Uterus (tissue), 2 donors: ENCODE measurements around the gene RFC4.

Experiments used
- POLR2A ChIP-seq, 2 donors: fragments of 450-650 bp; IDR thresholded peaks; one replicate each; pipeline ENCODE4 v1.6.1; 2016; ENCODE audit warnings: antibody characterized with exemption in 2 of 2, mild to moderate bottlenecking in 1 of 2, moderate library complexity in 1 of 2
- TF ChIP-seq, protein P1 (sequence below), 4 experiments: fragments of 200-600 bp in 2 of 4; fragments of 450-650 bp in 2 of 4; sonication (generic) in 2 of 4; IDR thresholded peaks; one replicate each; pipeline ENCODE4 v1.5.1; 2016 to 2019; ENCODE audit warnings: antibody characterized with exemption in 4 of 4, mild to moderate bottlenecking in 2 of 4, moderate library complexity in 1 of 4

DNA sequence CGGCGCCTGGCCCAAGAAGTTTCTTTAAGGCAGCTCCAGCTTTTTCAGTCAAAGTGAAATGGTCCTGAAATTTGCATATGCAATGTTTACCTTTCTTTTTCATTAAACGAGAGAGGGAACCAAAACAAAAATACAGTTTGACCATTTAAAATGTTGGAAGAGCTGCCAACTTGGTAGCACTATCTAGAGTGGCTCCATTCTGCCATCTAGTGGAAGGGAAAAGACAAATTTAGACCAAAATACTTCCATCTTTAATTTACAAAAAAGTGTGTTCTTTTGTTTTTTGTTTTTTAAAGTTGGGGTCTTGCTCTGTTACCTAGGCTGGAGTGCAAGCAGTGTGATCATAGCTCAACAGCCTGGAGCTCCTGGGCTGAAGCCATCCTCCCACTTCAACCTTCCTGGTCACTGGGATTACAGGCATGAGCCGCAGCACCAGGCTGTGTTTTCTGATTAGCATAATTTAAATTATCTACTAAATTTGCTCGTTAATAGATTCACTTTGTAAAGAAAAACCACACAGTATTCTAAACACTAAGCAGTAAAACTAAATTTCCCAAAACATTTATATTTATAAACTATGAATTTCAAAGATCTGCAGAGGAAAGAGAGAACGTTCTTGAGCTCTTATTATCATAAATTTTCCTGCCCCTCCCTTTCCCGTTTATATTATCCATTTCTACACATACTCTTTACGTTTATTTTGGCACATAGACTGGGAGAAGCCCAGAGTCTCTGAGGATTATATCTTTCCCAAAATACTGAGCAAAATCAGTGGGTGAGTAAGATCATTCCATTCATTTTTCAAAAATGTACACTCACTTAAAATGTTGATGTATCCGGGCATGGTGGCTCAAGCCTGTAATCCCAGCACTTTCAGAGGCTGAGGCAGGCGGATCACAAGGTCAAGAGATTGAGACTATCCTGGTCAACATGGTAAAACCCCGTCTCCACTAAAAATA, 15.4 kb upstream of the RFC4 start:
- TF ChIP-seq, protein P1, sequence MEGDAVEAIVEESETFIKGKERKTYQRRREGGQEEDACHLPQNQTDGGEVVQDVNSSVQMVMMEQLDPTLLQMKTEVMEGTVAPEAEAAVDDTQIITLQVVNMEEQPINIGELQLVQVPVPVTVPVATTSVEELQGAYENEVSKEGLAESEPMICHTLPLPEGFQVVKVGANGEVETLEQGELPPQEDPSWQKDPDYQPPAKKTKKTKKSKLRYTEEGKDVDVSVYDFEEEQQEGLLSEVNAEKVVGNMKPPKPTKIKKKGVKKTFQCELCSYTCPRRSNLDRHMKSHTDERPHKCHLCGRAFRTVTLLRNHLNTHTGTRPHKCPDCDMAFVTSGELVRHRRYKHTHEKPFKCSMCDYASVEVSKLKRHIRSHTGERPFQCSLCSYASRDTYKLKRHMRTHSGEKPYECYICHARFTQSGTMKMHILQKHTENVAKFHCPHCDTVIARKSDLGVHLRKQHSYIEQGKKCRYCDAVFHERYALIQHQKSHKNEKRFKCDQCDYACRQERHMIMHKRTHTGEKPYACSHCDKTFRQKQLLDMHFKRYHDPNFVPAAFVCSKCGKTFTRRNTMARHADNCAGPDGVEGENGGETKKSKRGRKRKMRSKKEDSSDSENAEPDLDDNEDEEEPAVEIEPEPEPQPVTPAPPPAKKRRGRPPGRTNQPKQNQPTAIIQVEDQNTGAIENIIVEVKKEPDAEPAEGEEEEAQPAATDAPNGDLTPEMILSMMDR (IDR thresholded peaks at IDR 0.05) = peak; percentile 43 to 46 (median 44)
- no peak for TF ChIP-seq POLR2A (IDR thresholded peaks at IDR 0.05)
